AG10803 (cell line): ENCODE results near the gene ZGLP1.

Experiments used
- DNase-seq: peaks from one replicate; pipeline ENCODE4 v3.0.0; 2010; ENCODE audit warnings: low read depth
- H3K4me3 ChIP-seq: 2 replicates; pipeline ENCODE4 v1.5.1; 2011; ENCODE audit warnings: mild to moderate bottlenecking, low read length, control low read depth
- TF ChIP-seq, protein P1 (sequence below): conservative IDR thresholded peaks from 2 replicates; pipeline ENCODE4 v1.5.1; 2011; ENCODE audit warnings: mild to moderate bottlenecking, low read length, control low read depth, inconsistent platforms

Gene ZGLP1

DNA sequence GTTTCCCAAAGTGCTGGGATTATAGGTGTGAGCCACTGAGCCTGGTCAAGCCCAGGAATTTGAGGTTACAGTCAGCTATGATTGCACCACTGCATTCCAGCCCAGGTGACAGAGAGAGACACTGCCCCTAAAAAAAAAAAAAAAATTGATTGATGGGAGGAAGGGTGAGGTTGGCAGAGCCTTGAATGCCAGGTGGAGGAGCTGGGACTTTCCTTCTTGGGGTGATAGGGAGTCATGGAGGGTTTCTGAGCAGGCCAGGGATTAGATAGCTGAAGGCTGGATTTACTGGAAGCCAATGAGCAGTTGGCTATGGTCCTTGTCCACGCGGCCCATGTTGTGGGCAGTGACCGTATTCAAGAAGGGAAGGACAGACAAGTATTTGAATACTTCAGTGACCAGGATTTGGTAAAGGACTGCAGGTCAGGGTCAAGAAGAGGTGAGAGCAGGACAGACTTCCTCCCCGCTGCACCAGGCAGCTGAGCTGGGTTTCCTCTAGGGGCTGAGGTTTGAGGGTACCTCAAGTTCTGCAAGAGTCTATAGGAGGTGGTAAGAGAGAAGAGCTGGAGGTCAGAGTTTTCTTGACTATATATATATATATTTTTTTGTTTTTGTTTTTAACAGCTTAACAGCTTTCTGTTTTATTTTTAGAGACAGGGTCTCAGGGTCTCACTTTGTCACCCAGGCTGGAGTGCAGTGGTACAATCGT, 29.7 kb downstream of the ZGLP1 start:
- no peak for DNase-seq
- no peak overlapping the region for H3K4me3 ChIP-seq
- TF ChIP-seq, protein P1, sequence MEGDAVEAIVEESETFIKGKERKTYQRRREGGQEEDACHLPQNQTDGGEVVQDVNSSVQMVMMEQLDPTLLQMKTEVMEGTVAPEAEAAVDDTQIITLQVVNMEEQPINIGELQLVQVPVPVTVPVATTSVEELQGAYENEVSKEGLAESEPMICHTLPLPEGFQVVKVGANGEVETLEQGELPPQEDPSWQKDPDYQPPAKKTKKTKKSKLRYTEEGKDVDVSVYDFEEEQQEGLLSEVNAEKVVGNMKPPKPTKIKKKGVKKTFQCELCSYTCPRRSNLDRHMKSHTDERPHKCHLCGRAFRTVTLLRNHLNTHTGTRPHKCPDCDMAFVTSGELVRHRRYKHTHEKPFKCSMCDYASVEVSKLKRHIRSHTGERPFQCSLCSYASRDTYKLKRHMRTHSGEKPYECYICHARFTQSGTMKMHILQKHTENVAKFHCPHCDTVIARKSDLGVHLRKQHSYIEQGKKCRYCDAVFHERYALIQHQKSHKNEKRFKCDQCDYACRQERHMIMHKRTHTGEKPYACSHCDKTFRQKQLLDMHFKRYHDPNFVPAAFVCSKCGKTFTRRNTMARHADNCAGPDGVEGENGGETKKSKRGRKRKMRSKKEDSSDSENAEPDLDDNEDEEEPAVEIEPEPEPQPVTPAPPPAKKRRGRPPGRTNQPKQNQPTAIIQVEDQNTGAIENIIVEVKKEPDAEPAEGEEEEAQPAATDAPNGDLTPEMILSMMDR, result no peak

DNA sequence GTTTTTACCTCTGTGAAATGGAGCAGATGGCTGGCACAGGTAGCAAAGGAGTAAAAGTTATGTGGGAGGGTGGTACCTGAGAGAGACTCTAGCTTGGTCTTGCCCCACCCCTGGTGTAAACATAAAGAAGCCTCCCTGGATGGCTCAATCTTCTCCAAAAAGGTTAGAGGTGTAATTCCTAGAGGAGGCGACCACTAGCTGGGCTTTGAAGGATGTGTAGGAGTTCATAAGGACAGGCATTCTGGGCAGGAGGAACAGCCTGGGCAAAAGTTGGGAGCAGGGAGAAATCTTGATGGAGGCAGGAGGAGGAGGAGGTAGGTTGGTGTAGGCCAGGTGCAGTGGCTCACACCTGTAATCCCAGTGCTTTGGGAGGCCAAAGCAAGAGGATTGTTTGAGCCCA, 30.7 kb downstream of the ZGLP1 start:
- no peak overlapping the region for H3K4me3 ChIP-seq
- TF ChIP-seq, protein P1, result no peak
- DNase-seq, result no peak

DNA sequence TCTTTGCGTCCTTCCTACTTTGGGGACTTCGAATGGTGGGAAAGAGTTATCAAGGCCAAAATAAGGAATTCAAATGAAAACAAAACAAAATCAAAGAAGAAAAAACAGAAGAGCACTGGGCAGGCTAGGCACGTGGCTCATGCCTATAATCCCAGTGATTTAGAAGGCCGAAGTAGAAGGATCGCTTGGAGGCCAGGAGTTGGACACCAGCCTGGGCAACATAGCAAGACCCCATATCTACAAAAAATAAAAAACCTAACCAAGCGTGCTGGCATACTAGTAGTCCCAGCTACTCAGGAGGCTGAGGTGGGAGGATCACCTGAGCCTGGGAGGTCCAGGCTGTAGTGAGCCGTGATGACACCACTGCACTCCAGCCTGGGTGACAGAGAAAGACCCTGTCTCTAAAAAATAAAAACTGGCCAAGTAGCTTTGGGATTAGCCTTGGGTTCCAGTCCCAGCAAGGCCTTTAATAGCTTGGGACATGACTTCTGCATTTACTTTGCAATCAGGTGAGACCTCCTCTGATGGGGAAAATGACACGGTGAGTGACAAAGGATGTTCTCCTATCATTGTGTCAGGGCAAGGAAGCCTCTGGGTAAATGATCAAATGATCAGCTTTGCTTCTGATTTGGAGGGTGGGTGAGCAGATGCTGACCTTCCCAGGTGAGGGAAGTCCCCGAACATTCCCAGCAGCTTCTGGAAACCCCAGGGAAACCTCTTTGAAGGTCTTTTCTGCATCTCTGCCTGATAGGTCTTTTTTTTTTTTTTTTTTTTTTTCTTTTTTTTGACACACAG, 31.6 kb downstream of the ZGLP1 start:
- H3K4me3 ChIP-seq, result no peak overlapping the region
- TF ChIP-seq, protein P1, result no peak
- DNase-seq, result no peak

DNA sequence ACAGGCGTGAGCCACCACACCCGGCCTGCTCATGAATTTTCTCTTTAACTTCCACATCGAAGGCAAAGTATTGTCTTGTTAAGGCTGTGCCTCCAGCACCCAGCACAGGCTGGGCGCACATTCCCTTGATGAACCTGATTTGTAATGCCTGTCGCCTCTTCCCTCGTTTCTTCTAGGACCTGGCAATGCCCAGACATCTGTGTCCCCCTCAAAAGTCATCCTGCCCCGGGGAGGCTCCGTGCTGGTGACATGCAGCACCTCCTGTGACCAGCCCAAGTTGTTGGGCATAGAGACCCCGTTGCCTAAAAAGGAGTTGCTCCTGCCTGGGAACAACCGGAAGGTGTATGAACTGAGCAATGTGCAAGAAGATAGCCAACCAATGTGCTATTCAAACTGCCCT, 35.0 kb downstream of the ZGLP1 start:
- TF ChIP-seq, protein P1, result no peak
- DNase-seq, result no peak
- H3K4me3 ChIP-seq, result no peak overlapping the region

DNA sequence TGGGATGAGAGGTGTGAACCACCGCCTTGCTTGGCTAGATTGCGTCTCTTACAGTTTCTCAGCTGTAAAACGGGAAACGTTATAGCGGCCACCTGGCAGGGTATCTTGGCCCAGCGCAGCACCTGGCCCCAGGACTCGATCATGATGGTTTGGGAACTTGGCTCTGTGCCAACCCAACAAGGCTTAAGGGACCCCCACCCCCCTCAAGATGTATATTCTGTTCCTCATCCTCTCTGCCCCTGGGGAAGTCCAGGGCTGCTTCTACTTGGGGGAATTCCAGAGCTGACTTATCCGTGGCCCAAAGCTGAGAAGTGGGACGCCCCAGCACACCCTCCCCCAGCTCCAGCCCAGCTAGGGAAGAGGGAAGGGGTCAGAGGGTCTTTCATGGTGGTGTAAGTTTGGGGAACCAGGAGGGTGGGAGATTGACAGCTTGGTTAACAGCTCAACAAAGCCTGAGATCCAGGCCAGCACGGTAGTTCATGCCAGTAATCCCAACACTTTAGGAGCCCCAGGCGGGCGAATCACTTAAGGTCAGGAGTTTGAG, 38.0 kb downstream of the ZGLP1 start:
- no peak for DNase-seq
- TF ChIP-seq, protein P1, result no peak
- H3K4me3 ChIP-seq, result peak overlapping the region; percentile 2

DNA sequence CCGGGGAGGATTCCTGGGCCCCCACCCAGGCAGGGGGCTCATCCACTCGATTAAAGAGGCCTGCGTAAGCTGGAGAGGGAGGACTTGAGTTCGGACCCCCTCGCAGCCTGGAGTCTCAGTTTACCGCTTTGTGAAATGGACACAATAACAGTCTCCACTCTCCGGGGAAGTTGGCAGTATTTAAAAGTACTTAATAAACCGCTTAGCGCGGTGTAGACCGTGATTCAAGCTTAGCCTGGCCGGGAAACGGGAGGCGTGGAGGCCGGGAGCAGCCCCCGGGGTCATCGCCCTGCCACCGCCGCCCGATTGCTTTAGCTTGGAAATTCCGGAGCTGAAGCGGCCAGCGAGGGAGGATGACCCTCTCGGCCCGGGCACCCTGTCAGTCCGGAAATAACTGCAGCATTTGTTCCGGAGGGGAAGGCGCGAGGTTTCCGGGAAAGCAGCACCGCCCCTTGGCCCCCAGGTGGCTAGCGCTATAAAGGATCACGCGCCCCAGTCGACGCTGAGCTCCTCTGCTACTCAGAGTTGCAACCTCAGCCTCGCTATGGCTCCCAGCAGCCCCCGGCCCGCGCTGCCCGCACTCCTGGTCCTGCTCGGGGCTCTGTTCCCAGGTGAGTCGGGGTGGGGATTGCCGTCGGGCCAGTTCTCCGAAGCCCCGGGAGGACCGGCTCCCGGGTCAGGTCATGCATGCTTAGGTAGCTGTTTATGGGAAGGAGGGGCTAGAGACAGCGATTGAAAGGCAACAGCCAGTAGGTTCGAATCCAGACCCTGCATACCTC, 38.8 kb downstream of the ZGLP1 start, which contains the start of gene ICAM1:
TSS of gene ICAM1 (plus strand) at position 505 of the 779 bp plus-strand sequence. CDS start at position 545, 40 bp downstream.
- peak; percentile 39 for DNase-seq
- H3K4me3 ChIP-seq, result peak within 1 kb of the TSS; percentile 40
- TF ChIP-seq, protein P1, result no peak
